SK-N-SH (cell line): Measurements from ENCODE around the gene WDR27. TPM values are rescaled to one million over a fixed set of nuclear protein-coding genes. Genes with fewer than 3 reads are reported as not detected.

Experiments used
- CTCF ChIA-PET: fragments of 300-600, 350-600 bp; formaldehyde crosslinking; extraction: SDS; loops from one replicate; lab custom pipeline; 2021; lab: Yijun Ruan, JAX
- POLR2A ChIA-PET: fragments of 350-600 bp; sonication (Branson Sonifier 250); formaldehyde crosslinking; extraction: SDS; loops from one replicate; lab custom pipeline; 2020; ENCODE audit warnings: antibody characterized with exemption, inconsistent platforms; lab: Yijun Ruan, JAX
- DNase-seq: peaks from one replicate; pipeline ENCODE4 v3.0.0; 2012
- H2AFZ ChIP-seq: fragments of 200-600 bp; sonication (generic); 2 replicates; pipeline ENCODE4 v1.8.1; 2016; ENCODE audit warnings: antibody characterized with exemption, mild to moderate bottlenecking, low read depth
- H3F3A ChIP-seq: fragments of 200-600 bp; sonication (generic); replicated peaks from 2 replicates; pipeline ENCODE3; 2016; ENCODE audit warnings: antibody characterized with exemption, mild to moderate bottlenecking; ENCODE audit not compliant: insufficient read depth
- H3K27ac ChIP-seq, 2 experiments: fragments of 200-500 bp in 1 of 2; fragments of 200-600 bp in 1 of 2; sonication (Bioruptor generic) in 1 of 2; sonication (generic), shearing (Covaris generic) in 1 of 2; 2 replicates each; pipeline versions ENCODE4 v1.5.1 to v1.6.1; 2014 to 2016; ENCODE audit warnings: low read depth in 2 of 2, inconsistent platforms in 1 of 2, low read length in 1 of 2, mild to moderate bottlenecking in 1 of 2, mixed read lengths in 1 of 2
- H3K27me3 ChIP-seq: fragments of 200-600 bp; sonication (generic), shearing (Covaris generic); 2 replicates; pipeline ENCODE4 v1.6.1; 2016; ENCODE audit warnings: mixed run types; ENCODE audit not compliant: insufficient read depth
- H3K36me3 ChIP-seq, 2 experiments: fragments of 200-500 bp in 1 of 2; fragments of 200-600 bp in 1 of 2; sonication (Bioruptor generic) in 1 of 2; sonication (generic) in 1 of 2; replicated peaks in 1 of 2; 2 replicates each; pipeline versions ENCODE3 to v1.5.1; 2014 to 2016; ENCODE audit warnings: low read length in 1 of 2, mild to moderate bottlenecking in 1 of 2; ENCODE audit not compliant: insufficient read depth in 2 of 2, control insufficient read depth in 1 of 2
- H3K4me1 ChIP-seq, 2 experiments: fragments of 200-500 bp in 1 of 2; fragments of 200-600 bp in 1 of 2; sonication (Bioruptor generic) in 1 of 2; sonication (generic), shearing (Covaris generic) in 1 of 2; 2 replicates each; pipeline versions ENCODE4 v1.5.1 to v1.6.1; 2014 to 2016; ENCODE audit warnings: low read depth in 1 of 2, low read length in 1 of 2, mixed run types in 1 of 2; ENCODE audit not compliant: insufficient read depth in 2 of 2, control insufficient read depth in 1 of 2
- H3K4me2 ChIP-seq: fragments of 200-600 bp; sonication (generic), shearing (Covaris generic); 2 replicates; pipeline ENCODE4 v1.6.1; 2017; ENCODE audit warnings: mixed run types
- H3K4me3 ChIP-seq, 2 experiments: fragments of 200-500 bp in 1 of 2; fragments of 200-600 bp in 1 of 2; sonication (Bioruptor generic) in 1 of 2; sonication (generic), shearing (Covaris generic) in 1 of 2; 2 replicates each; pipeline versions ENCODE4 v1.5.1 to v1.8.1; 2014 to 2016; ENCODE audit warnings: low read depth in 2 of 2, inconsistent platforms in 1 of 2, low read length in 1 of 2, mild to moderate bottlenecking in 1 of 2, mixed read lengths in 1 of 2, moderate library complexity in 1 of 2
- H3K79me2 ChIP-seq: fragments of 200-600 bp; sonication (generic); 2 replicates; pipeline ENCODE4 v1.8.1; 2017; ENCODE audit warnings: mild to moderate bottlenecking; ENCODE audit not compliant: insufficient read depth
- H3K9ac ChIP-seq: fragments of 200-600 bp; sonication (generic); 2 replicates; pipeline ENCODE4 v1.6.1; 2017; ENCODE audit warnings: mixed run types
- H3K9me2 ChIP-seq: fragments of 200-600 bp; sonication (generic); 2 replicates; pipeline ENCODE4 v1.6.1; 2017; ENCODE audit warnings: mixed run types
- H3K9me3 ChIP-seq: fragments of 200-600 bp; sonication (generic); 2 replicates; pipeline ENCODE4 v1.6.1; 2017; ENCODE audit warnings: mixed run types, mild to moderate bottlenecking, moderate library complexity
- H4K20me1 ChIP-seq: fragments of 200-600 bp; sonication (generic); 2 replicates; pipeline ENCODE4 v1.6.1; 2017; ENCODE audit warnings: mild to moderate bottlenecking, mixed run types; ENCODE audit not compliant: insufficient read depth
- CHD2 ChIP-seq: fragments of 150-350 bp; IDR thresholded peaks from 2 replicates; pipeline ENCODE4 v1.6.1; 2018; ENCODE audit warnings: low read length; ENCODE audit not compliant: partially characterized antibody
- ELF1 ChIP-seq: IDR thresholded peaks from 2 replicates; pipeline ENCODE4 v1.4.0; 2012
- FOSL2 ChIP-seq: IDR thresholded peaks from 2 replicates; pipeline ENCODE4 v1.4.0; 2012; ENCODE audit warnings: low read depth, mild to moderate bottlenecking, moderate library complexity, borderline replicate concordance
- FOXJ3 ChIP-seq: sonication (generic); formaldehyde crosslinking; IDR thresholded peaks from 2 replicates; pipeline ENCODE4 v1.5.1; 2020; ENCODE audit warnings: mild to moderate bottlenecking, missing genetic modification reagents
- FOXM1 ChIP-seq: IDR thresholded peaks from 2 replicates; pipeline ENCODE4 v1.4.0; 2012; ENCODE audit warnings: low read depth, mild to moderate bottlenecking
- GATA2 ChIP-seq: sonication (generic); formaldehyde crosslinking; IDR thresholded peaks from 2 replicates; pipeline ENCODE4 v1.5.0; 2020; ENCODE audit warnings: mild to moderate bottlenecking, missing genetic modification reagents
- JUND ChIP-seq: IDR thresholded peaks from 2 replicates; pipeline ENCODE4 v1.4.0; 2012
- PBX3 ChIP-seq: IDR thresholded peaks from 2 replicates; pipeline ENCODE4; 2012
- POLR2AphosphoS5 ChIP-seq: IDR thresholded peaks from 2 replicates; pipeline ENCODE4 v1.6.1; 2012; ENCODE audit warnings: low read depth, low read length
- RAD21 ChIP-seq: IDR thresholded peaks from 2 replicates; pipeline ENCODE4 v1.6.1; 2012; ENCODE audit warnings: mild to moderate bottlenecking, low read length
- REST ChIP-seq: IDR thresholded peaks from 2 replicates; pipeline ENCODE4 v1.6.1; 2012; ENCODE audit warnings: mild to moderate bottlenecking, low read depth, low read length, moderate library complexity
- RXRA ChIP-seq: IDR thresholded peaks from 2 replicates; pipeline ENCODE4 v1.4.0; 2012; ENCODE audit warnings: low read depth, mild to moderate bottlenecking, borderline replicate concordance
- SIN3A ChIP-seq: IDR thresholded peaks from 2 replicates; pipeline ENCODE4 v1.6.1; 2012; ENCODE audit warnings: low read depth, mild to moderate bottlenecking, low read length, moderate library complexity, borderline replicate concordance
- USF1 ChIP-seq: IDR thresholded peaks from 2 replicates; pipeline ENCODE4 v1.4.0; 2012; ENCODE audit warnings: low read depth, borderline replicate concordance
- YY1 ChIP-seq: IDR thresholded peaks from 2 replicates; pipeline ENCODE4 v1.4.0; 2012; ENCODE audit warnings: low read depth, mild to moderate bottlenecking
- ZBTB33 ChIP-seq: IDR thresholded peaks from 2 replicates; pipeline ENCODE4 v1.4.0; 2012; ENCODE audit warnings: low read depth, borderline replicate concordance
- WGBS: methylation state at CpG from one replicate; pipeline ENCODE4 v1.1.6; 2017; ENCODE audit warnings: low lambda C conversion rate; 5-methylcytosine and 5-hydroxymethylcytosine counted together
- polyA plus RNA-seq, 3 experiments: library from polyadenylated mRNA; depleted of rRNA; stranded (reverse); fragments of >200 nt; gene quantifications; 2 replicates each; pipeline ENCODE4 v1.2.3, GENCODE V29; 2012

The WDR27 gene
- polyA plus RNA-seq, 1 of the 3 experiments (the other 2 are of a cell fraction), result 55.6 TPM

- Histone ChIP-seq H3K27ac (no peak overlapping the region), H3K9ac (no peak overlapping the region), H3K27me3 (no peaks in the 10 kb centered on the region), H3K9me3 (no peaks in the 10 kb centered on the region), H3K36me3 (peaks cover 0 to 4% of the 10 kb centered on the region in 2 experiments), H3K4me1 (peaks cover 0 to 7% of the 10 kb centered on the region in 2 experiments; a peak in 2 of 4 replicates), H3F3A (peaks cover 8% of the 10 kb centered on the region), H2AFZ (no peak overlapping the region), H3K4me3 (no peak overlapping the region), H3K79me2 (no peaks in the 10 kb centered on the region), H3K4me2 (no peak overlapping the region), H4K20me1 (no peaks in the 10 kb centered on the region), H3K9me2 (no peaks in the 10 kb centered on the region)
- TF ChIP-seq FOXM1, result no peak
- TF ChIP-seq PBX3, result no peak
- TF ChIP-seq JUND, result no peak
- TF ChIP-seq SIN3A, result no peak
- no peak for TF ChIP-seq USF1
- no peak for DNase-seq
- ChIA-PET CTCF (no interaction called here), POLR2A (no interaction called here)
- 86% methylated on average over 6 of the region's 6 CpGs for WGBS
These were observed 112.1 kb downstream of the WDR27 start for GRCh38 chr6:169589699-169590257.

- H3K9me2 ChIP-seq, result no peaks in the 10 kb centered on the region
- H3K27ac ChIP-seq, result no peak overlapping the region
- ChIA-PET POLR2A (no interaction called here), CTCF (no interaction called here)
- H3K9ac ChIP-seq, result no peak overlapping the region
- no peak for DNase-seq
- H3K4me3 ChIP-seq, result no peak overlapping the region
- WGBS, result 56% methylated on average over 3 of the region's 3 CpGs
- no peaks in the 10 kb centered on the region for H3K79me2 ChIP-seq
- no peak overlapping the region for H3K4me2 ChIP-seq
- peaks cover 8% of the 10 kb centered on the region for H3F3A ChIP-seq
- H2AFZ ChIP-seq, result no peak overlapping the region
- no peaks in the 10 kb centered on the region for H4K20me1 ChIP-seq
- H3K36me3 ChIP-seq, result peaks cover 0 to 9% of the 10 kb centered on the region in 2 experiments
- no peaks in the 10 kb centered on the region for H3K27me3 ChIP-seq
- peaks cover 0 to 7% of the 10 kb centered on the region in 2 experiments; a peak in 2 of 4 replicates for H3K4me1 ChIP-seq
- no peaks in the 10 kb centered on the region for H3K9me3 ChIP-seq
- TF ChIP-seq RAD21 (no peak), RXRA (no peak)
These were observed 112.5 kb downstream of the WDR27 start for GRCh38 chr6:169589293-169589692.

- WGBS, result 99% methylated on average over 5 of the region's 5 CpGs
- CTCF ChIA-PET, result no interaction called here
- no peak for TF ChIP-seq FOSL2
- TF ChIP-seq FOXM1, result no peak
- TF ChIP-seq POLR2AphosphoS5, result no peak
- TF ChIP-seq ELF1, result no peak
- no peak for TF ChIP-seq YY1
- TF ChIP-seq FOXJ3 (CRISPR knock-in tag), result no peak
- no peak for TF ChIP-seq CHD2
- TF ChIP-seq ZBTB33, result no peak
- TF ChIP-seq REST, result no peak
- no peak for TF ChIP-seq GATA2 (CRISPR knock-in tag)
These were observed 113.9 kb downstream of the WDR27 start for GRCh38 chr6:169587975-169588374.

More at GRCh38 chr6:169587975-169588374, 113.9 kb downstream of the WDR27 start:
- Histone ChIP-seq H3K4me2 (no peak overlapping the region), H3K27me3 (no peaks in the 10 kb centered on the region), H3K27ac (no peak overlapping the region), H3K9ac (no peak overlapping the region), H3K4me1 (peaks cover 0 to 7% of the 10 kb centered on the region in 2 experiments; a peak in 2 of 4 replicates), H3K9me3 (no peaks in the 10 kb centered on the region), H3F3A (peaks cover 3% of the 10 kb centered on the region), H4K20me1 (no peaks in the 10 kb centered on the region), H3K36me3 (peaks cover 0 to 9% of the 10 kb centered on the region in 2 experiments), H3K79me2 (no peaks in the 10 kb centered on the region), H3K4me3 (no peak overlapping the region), H2AFZ (no peak overlapping the region), H3K9me2 (no peaks in the 10 kb centered on the region)
- POLR2A ChIA-PET, result no interaction called here
- DNase-seq, result no peak
